Astrocyte of the cerebellum (primary cell): Measurements from ENCODE around the gene LHFPL2.

ENCODE experiments used
- DNase-seq: peaks from one replicate; pipeline ENCODE4 v3.0.0-alpha.2; 2011; ENCODE audit warnings: low read depth
- H3K4me3 ChIP-seq: 2 replicates; pipeline ENCODE4 v1.5.1; 2011; ENCODE audit warnings: mild to moderate bottlenecking, low read depth, low read length, moderate library complexity
- CTCF ChIP-seq: IDR thresholded peaks from 2 replicates; pipeline ENCODE4 v1.5.1; 2012; ENCODE audit warnings: low read length, low read depth, moderate library complexity, mild to moderate bottlenecking; ENCODE audit errors: missing control alignments
- in situ Hi-C: cut with HindIII; loops from 2 replicates; pipeline ENCODE4 v1.10.0; 2017; ENCODE audit warnings: low sequenced_read_pairs

Gene LHFPL2

GRCh38 chr5:78544561-78545201, 103.9 kb downstream of the LHFPL2 start:
- in situ Hi-C loops, result loop anchor here (5.0 kb wide), 1 partner anchor 93 kb away; no protein-coding TSS in a partner anchor
- TF ChIP-seq CTCF, result no peak
- no peak overlapping the region for H3K4me3 ChIP-seq
- peak; percentile 75 for DNase-seq

GRCh38 chr5:78543916-78544315, 104.7 kb downstream of the LHFPL2 start:
- in situ Hi-C loops, result loop anchor here (5.0 kb wide), 1 partner anchor 93 kb away; no protein-coding TSS in a partner anchor
- DNase-seq, result no peak
- no peak for TF ChIP-seq CTCF
- H3K4me3 ChIP-seq, result no peak overlapping the region

GRCh38 chr5:78543292-78543691, 105.3 kb downstream of the LHFPL2 start:
- no peak for DNase-seq
- H3K4me3 ChIP-seq, result no peak overlapping the region
- no peak for TF ChIP-seq CTCF
- in situ Hi-C loops, result loop anchor here (5.0 kb wide), 1 partner anchor 94 kb away; no protein-coding TSS in a partner anchor

GRCh38 chr5:78542321-78542840, 106.2 kb downstream of the LHFPL2 start:
- in situ Hi-C loops, result loop anchor here (5.0 kb wide), 1 partner anchor 95 kb away; no protein-coding TSS in a partner anchor
- no peak for DNase-seq
- no peak for TF ChIP-seq CTCF
- no peak overlapping the region for H3K4me3 ChIP-seq

GRCh38 chr5:78541086-78541654, 107.4 kb downstream of the LHFPL2 start:
- no peak overlapping the region for H3K4me3 ChIP-seq
- no peak for TF ChIP-seq CTCF
- no peak for DNase-seq
- in situ Hi-C loops, result loop anchor here (5.0 kb wide), 1 partner anchor 96 kb away; no protein-coding TSS in a partner anchor

- in situ Hi-C loops, result loop anchor here (5.0 kb wide), 1 partner anchor 97 kb away; no protein-coding TSS in a partner anchor
- DNase-seq, result no peak
- TF ChIP-seq CTCF, result peak; percentile 15
- no peak overlapping the region for H3K4me3 ChIP-seq
Measured at GRCh38 chr5:78540335-78541085, 108.1 kb downstream of the LHFPL2 start.
